NCI-H2029 (cell line): ENCODE data around the gene DNAJB12.
A peak's percentile ranks its signal among the peaks of the same experiment; 100 is the strongest.
"Not testable (repeated sequence)": the region's sequence is repeated elsewhere in the genome, so short reads cannot be mapped to it uniquely, and the experiment has no call there.

Source experiments
- DNase-seq: peaks from one replicate; lab custom pipeline; 2025; lab: John Stamatoyannopoulos, UW

The DNAJB12 gene

GRCh38 chr10:72316748-72317435, 37.8 kb downstream of the DNAJB12 start:
- peak; percentile 69 for DNase-seq

DNA sequence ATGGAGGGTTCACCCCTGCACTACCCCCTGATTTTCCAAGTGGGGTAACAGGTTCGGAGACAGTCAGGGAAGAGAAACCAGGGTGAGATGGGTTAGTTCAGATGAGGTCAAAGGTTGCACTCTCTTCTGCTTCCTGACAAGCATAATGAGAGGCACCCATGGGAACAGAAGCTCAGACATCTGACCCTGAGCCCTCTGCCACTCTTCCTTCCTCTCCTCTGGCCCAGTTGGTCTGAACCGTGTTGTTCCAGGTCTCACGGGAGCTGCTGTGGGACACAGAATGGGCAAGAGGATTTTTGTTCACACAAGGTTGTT, 38.4 kb downstream of the DNAJB12 start:
- DNase-seq: no peak

GRCh38 chr10:72315611-72316385, 38.9 kb downstream of the DNAJB12 start:
- peak; percentile 42 for DNase-seq

DNA sequence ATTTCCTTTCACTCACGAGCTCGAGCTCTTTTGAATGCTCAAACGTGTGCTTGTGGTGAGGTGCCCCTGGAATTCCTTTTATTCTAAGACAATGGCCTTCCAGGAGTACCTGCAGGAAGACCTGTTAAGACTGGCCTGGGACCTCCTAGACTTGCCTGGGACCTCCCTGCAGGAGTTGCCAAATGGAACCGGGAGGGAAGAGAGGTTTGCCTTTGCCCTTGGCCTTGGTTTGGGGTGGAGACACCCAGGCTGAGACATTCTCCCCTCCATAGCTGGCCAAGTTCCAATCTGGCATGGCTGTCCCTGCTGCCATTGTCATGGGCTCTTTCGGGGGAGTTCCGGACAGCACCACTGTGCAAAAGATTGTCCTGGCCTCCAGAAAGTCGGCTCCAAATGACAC, 39.7 kb downstream of the DNAJB12 start:
- no peak for DNase-seq

- DNase-seq: no peak
Observed at GRCh38 chr10:72314263-72314662, 40.5 kb downstream of the DNAJB12 start.

DNA sequence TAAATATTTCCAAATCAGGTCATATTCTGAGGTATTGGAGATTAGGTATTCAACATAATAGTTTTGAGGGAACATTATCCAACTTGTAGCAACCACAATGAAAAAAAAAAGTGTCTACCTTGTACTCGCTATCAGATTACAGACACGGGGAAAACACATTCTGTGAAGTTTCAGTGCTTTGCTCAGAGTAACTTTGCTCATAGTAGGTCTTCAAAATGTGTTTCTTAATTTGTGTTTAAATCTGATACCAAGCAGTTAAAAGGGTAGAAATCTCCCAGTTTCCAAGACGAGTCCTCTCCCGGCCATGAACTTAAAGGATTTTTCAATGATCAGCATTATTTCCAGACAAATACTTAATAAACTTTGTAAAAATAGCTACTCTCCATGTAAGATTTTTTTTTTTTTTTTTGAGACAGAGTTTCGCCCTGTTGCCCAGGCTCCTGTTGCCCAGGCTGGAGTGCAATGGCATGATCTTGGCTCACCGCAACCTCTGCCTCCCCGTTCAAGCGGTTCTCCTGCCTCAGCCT, 41.8 kb downstream of the DNAJB12 start:
- DNase-seq: no peak

DNA sequence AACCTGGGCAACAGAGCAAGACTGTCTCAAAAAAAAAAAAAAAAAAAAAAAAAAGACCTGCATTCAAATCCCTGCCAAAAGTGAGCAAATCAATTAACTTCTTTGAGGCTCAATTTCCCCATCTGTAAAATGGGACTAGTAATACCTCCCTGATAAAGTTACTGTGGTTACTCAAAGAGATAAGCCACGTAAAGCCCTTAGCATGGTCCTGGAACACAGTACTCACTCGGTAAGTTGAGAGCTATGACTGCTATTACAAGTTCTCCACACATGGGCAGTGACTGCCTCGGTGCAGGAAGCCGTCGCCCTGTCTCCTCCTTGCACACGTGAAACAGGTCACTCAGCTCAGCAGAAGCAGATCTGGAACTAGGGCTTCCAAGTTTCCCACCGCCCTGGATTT, 43.1 kb downstream of the DNAJB12 start:
- no peak for DNase-seq

GRCh38 chr10:72310636-72311035, 44.1 kb downstream of the DNAJB12 start:
- DNase-seq: no peak

DNA sequence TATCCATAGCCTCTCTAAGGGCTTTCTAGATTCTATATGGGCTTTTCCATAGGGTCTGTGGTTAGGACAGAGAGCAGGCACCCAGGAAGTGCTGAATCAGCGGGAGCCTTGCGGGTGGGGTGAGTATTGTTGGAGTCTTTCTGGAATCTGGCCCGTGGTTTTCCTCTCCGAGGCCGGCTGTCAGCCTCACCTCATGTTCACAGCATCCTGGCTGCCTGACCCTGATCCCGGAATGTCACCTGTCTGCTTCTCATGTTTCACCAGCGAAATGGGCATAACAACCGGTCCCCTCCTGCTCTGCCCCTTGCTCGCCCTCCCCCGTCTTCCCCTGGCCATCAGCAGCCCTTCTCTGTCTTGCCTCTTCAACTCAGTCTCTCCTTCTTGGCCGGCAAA, 44.5 kb downstream of the DNAJB12 start:
- DNase-seq: no peak

- no peak for DNase-seq
Observed at GRCh38 chr10:72309290-72310240, 45.2 kb downstream of the DNAJB12 start.

DNA sequence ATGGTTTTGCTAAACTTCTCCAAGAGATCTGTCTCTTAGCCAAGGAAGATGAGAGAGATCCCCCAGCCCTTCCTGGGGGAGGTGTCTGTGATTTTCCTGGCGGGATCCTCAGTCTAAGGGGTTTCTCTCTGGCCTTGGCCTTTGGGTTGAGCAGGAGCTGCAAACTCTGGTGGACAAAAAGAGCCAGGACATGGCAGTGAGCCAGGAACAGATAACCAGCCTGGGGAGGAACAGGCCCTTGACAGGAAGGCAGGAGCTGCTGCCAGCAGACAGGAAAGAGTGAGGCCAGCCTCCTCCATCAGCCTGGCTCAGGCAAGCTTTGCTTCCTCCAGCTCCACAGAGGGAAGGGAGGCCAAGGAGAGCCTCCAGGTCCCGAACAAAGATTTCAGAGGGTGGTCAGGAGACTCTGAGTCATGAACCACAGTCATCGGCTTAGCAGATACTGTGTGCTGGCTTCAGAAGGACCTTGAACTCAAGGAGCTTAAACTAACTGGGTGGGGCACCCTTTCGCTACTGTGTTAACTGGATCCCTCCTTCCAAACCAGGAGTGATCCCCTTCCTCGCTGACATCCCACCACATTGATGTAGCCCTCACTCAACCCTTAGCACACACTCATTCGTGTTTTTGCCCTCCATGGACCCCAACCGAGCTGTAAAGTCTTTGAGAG, 46.3 kb downstream of the DNAJB12 start:
- peak; percentile 48 for DNase-seq

- not testable (repeated sequence) for DNase-seq
Observed at GRCh38 chr10:72307711-72308110, 47.0 kb downstream of the DNAJB12 start.

DNA sequence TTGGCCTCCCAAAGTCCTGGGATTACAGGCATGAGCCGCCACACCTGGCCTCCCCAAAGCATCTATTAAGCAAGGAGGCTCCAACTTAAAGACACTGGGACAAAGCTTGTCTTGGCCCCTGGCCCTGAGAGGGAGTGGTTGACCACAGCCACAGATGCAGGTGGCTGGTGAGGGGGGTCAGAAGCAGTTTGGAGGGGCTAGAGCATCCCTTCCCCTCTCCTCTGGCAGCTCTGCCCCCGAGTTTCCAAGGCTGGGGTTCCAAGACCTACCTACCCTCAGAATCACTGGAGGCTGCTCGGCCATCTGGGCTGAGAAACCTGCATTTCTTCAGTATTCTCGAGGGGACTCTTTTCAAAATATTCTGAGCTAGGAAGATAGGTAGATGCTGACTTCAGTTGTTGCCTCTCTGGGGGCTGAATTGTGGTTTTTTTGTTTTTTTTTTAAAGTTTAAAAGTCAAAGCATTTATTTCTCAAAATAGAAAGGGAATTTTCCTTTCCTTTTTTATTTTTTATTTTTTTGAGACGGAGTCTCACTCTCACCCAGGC, 48.4 kb downstream of the DNAJB12 start:
- no peak for DNase-seq

- DNase-seq: no peak
Observed at GRCh38 chr10:72303424-72304128, 51.1 kb downstream of the DNAJB12 start.

- DNase-seq: no peak
Observed at GRCh38 chr10:72298592-72299519, 55.9 kb downstream of the DNAJB12 start.

- peak; percentile 74 for DNase-seq
Observed at GRCh38 chr10:72297805-72298591, 56.7 kb downstream of the DNAJB12 start.

DNA sequence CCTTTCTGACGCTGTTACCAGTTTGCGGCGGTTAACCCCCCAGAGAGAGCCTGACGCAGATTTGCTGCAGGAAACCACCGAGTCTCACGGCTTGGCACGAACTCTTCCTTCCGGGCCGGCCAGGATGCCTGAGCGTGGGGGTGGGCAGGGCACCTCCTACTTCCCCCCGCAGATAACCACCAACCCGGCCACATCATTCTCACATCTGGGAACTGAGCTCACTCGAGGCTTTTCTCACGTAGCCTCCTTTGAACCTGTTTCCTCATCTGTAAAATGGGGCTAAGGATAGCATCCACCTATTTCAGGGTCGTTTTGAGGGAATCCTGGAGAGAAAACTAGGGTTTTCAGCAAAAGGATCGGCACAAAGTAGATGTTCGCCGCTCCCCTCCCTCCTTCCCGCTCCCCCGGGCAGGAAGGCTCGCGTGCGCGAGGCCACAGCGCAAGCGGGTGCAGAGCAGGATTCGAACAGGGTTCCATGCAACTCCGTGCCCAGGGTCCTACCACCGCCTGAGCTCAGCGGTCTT, 57.4 kb downstream of the DNAJB12 start:
- DNase-seq: no peak

- DNase-seq: not testable (repeated sequence)
Observed at GRCh38 chr10:72296829-72297280, 57.9 kb downstream of the DNAJB12 start.
